Left renal pelvis (tissue), 4 donors: Measurements from ENCODE around the gene TAS1R3. TPM values are rescaled to one million over a fixed set of nuclear protein-coding genes. Genes with fewer than 3 reads are reported as not detected.

Experiments
- DNase-seq, 4 donors: peaks; one replicate each; pipeline ENCODE4 v3.0.0-alpha.2; 2013; ENCODE audit warnings: low read depth in 4 of 4, low spot score in 3 of 4
- polyA plus RNA-seq, 4 donors: library from polyadenylated mRNA; unstranded; fragments of 120-200 nt; gene quantifications; one replicate each; pipeline ENCODE4 v1.2.1, GENCODE V29; 2013; ENCODE audit not compliant: insufficient read length in 4 of 4

Gene TAS1R3
- polyA plus RNA-seq, 4 donors: 0.24 to 0.45 (median 0.37) TPM

GRCh38 chr1:1335792-1336248 is 4.7 kb downstream of the TAS1R3 start:
- no peak for DNase-seq

- no peak for DNase-seq
Measured at GRCh38 chr1:1336446-1336845, 5.4 kb downstream of the TAS1R3 start.

- DNase-seq: no peak
Measured at GRCh38 chr1:1336931-1337792, 6.1 kb downstream of the TAS1R3 start.

- DNase-seq: no peak
Measured at GRCh38 chr1:1337793-1338147, 6.7 kb downstream of the TAS1R3 start.

GRCh38 chr1:1338278-1338677 is 7.2 kb downstream of the TAS1R3 start:
- DNase-seq: no peak

GRCh38 chr1:1340185-1340584 is 9.1 kb downstream of the TAS1R3 start:
- no peak for DNase-seq

GRCh38 chr1:1340791-1341548 is 9.9 kb downstream of the TAS1R3 start:
- no peak for DNase-seq

GRCh38 chr1:1341549-1342021 is 10.5 kb downstream of the TAS1R3 start:
- no peak for DNase-seq

- no peak for DNase-seq
Measured at GRCh38 chr1:1342061-1342562, 11.0 kb downstream of the TAS1R3 start.

- no peak for DNase-seq
Measured at GRCh38 chr1:1342584-1343115, 11.6 kb downstream of the TAS1R3 start.

GRCh38 chr1:1343811-1344421 is 12.8 kb downstream of the TAS1R3 start:
- DNase-seq: no peak

- DNase-seq: no peak
Measured at GRCh38 chr1:1344655-1345361, 13.7 kb downstream of the TAS1R3 start.

- no peak for DNase-seq
Measured at GRCh38 chr1:1345384-1345783, 14.3 kb downstream of the TAS1R3 start.

GRCh38 chr1:1345860-1346500 is 14.9 kb downstream of the TAS1R3 start:
- no peak for DNase-seq

- DNase-seq: no peak
Measured at GRCh38 chr1:1346501-1346890, 15.4 kb downstream of the TAS1R3 start.

GRCh38 chr1:1347026-1347595 is 16.0 kb downstream of the TAS1R3 start:
- no peak for DNase-seq

- no peak for DNase-seq
Measured at GRCh38 chr1:1347663-1348419, 16.8 kb downstream of the TAS1R3 start.

GRCh38 chr1:1348420-1349255 is 17.6 kb downstream of the TAS1R3 start:
- no peak for DNase-seq
